ENCODE results near the gene KLHL20. TPM values are rescaled to one million over a fixed set of nuclear protein-coding genes. Genes with fewer than 3 reads are reported as not detected.

KLHL20 gene
- total and polyA plus RNA-seq, 2 donors (not counting 3 experiments of a cell fraction or from before 2014, with no cell fraction given) = 14.0 to 26.9 TPM

- Histone ChIP-seq H3K36me3 (ENCODE audit: control insufficient read depth in 2 of 2, extremely low read depth in 1 of 2, insufficient read depth in 2 of 2, low read length in 2 of 2) (no peaks in the 10 kb centered on the region), H3K4me3 (replicated peaks in 1 of 3; ENCODE audit: insufficient read depth in 1 of 3, low read depth in 1 of 3, low read length in 3 of 3) (no peak overlapping the region), H3K9me3 (replicated peaks; ENCODE audit: control insufficient read depth, insufficient read depth, low read length) (no peaks in the 10 kb centered on the region), H3K4me1 (ENCODE audit: control insufficient read depth, extremely low read depth, insufficient read depth, low read length) (no peaks in the 10 kb centered on the region), H3K9me1 (replicated peaks; ENCODE audit: control insufficient read depth, extremely low read depth, insufficient read depth, low read length) (no peaks in the 10 kb centered on the region), H2AFZ (ENCODE audit: low read depth, low read length) (no peak overlapping the region), H3K27me3 (ENCODE audit: control insufficient read depth in 2 of 2, insufficient read depth in 2 of 2, low read length in 2 of 2) (peaks cover 0 to 2% of the 10 kb centered on the region in 2 experiments), H3K79me2 (ENCODE audit: control insufficient read depth, insufficient read depth, low read length) (no peaks in the 10 kb centered on the region), H3K27ac (ENCODE audit: insufficient read depth, low read depth, low read length) (no peak overlapping the region), H3K4me2 (ENCODE audit: insufficient read depth, low read length) (no peak overlapping the region), H3K9ac (replicated peaks; ENCODE audit: extremely low read depth, insufficient read depth, low read length) (no peak overlapping the region), H4K20me1 (replicated peaks; ENCODE audit: control insufficient read depth, extremely low read depth, insufficient read depth, low read length) (no peaks in the 10 kb centered on the region)
- dilution Hi-C loops (cut with MboI; ENCODE audit: extremely low pct_ligation_motif_present, low sequenced_read_pairs) (no loop called here), intact Hi-C loops (cut with micrococcal nuclease) (no loop called here)
- FAIRE-seq = no peak
- TF ChIP-seq MAX (IDR thresholded peaks at IDR 0.05; ENCODE audit: insufficient read depth, insufficient read length) (no peak), CTCF (IDR thresholded peaks at IDR 0.05; ENCODE audit: extremely low read depth in 1 of 2, insufficient read depth in 1 of 2, low read depth in 1 of 2, low read length in 2 of 2) (no peak), EZH2 (IDR thresholded peaks at IDR 0.05; ENCODE audit: borderline replicate concordance, low read depth, low read length, severe bottlenecking) (no peak), POLR2A (IDR thresholded peaks at IDR 0.05; ENCODE audit: low read depth, low read length) (no peak), JUN (IDR thresholded peaks at IDR 0.05; ENCODE audit: borderline replicate concordance, insufficient read depth, insufficient read length, low read depth) (no peak)
- no peak for DNase-seq (ENCODE audit: low read depth, low spot score)
- no TSS peak for BruUV-seq (replicated peaks)
- ChIA-PET CTCF (no interaction called here), POLR2A (no interaction called here)
Measured at GRCh38 chr1:173702736-173703135, 12.0 kb upstream of the KLHL20 start.

- no TSS peak for BruUV-seq (replicated peaks)
- Histone ChIP-seq H3K36me3 (ENCODE audit: control insufficient read depth in 2 of 2, extremely low read depth in 1 of 2, insufficient read depth in 2 of 2, low read length in 2 of 2) (no peaks in the 10 kb centered on the region), H3K27ac (ENCODE audit: insufficient read depth, low read depth, low read length) (no peak overlapping the region), H3K9me1 (replicated peaks; ENCODE audit: control insufficient read depth, extremely low read depth, insufficient read depth, low read length) (no peaks in the 10 kb centered on the region), H4K20me1 (replicated peaks; ENCODE audit: control insufficient read depth, extremely low read depth, insufficient read depth, low read length) (no peaks in the 10 kb centered on the region), H3K4me3 (replicated peaks in 1 of 3; ENCODE audit: insufficient read depth in 1 of 3, low read depth in 1 of 3, low read length in 3 of 3) (no peak overlapping the region), H3K79me2 (ENCODE audit: control insufficient read depth, insufficient read depth, low read length) (no peaks in the 10 kb centered on the region), H3K4me1 (ENCODE audit: control insufficient read depth, extremely low read depth, insufficient read depth, low read length) (no peaks in the 10 kb centered on the region), H3K9me3 (replicated peaks; ENCODE audit: control insufficient read depth, insufficient read depth, low read length) (no peaks in the 10 kb centered on the region), H3K27me3 (ENCODE audit: control insufficient read depth in 2 of 2, insufficient read depth in 2 of 2, low read length in 2 of 2) (peaks cover 5 to 18% of the 10 kb centered on the region in 2 experiments), H3K9ac (replicated peaks; ENCODE audit: extremely low read depth, insufficient read depth, low read length) (no peak overlapping the region), H3K4me2 (ENCODE audit: insufficient read depth, low read length) (no peak overlapping the region), H2AFZ (ENCODE audit: low read depth, low read length) (no peak overlapping the region)
- ChIA-PET CTCF (no interaction called here), POLR2A (no interaction called here)
- TF ChIP-seq JUN (IDR thresholded peaks at IDR 0.05; ENCODE audit: borderline replicate concordance, insufficient read depth, insufficient read length, low read depth) (no peak), CTCF (IDR thresholded peaks at IDR 0.05; ENCODE audit: extremely low read depth in 1 of 2, insufficient read depth in 1 of 2, low read depth in 1 of 2, low read length in 2 of 2) (no peak), MYC (IDR thresholded peaks at IDR 0.05; ENCODE audit: low read depth, low read length) (no peak), FOS (IDR thresholded peaks at IDR 0.05; ENCODE audit: borderline replicate concordance, insufficient read depth, low read length) (no peak), EZH2 (IDR thresholded peaks at IDR 0.05; ENCODE audit: borderline replicate concordance, low read depth, low read length, severe bottlenecking) (no peak), MAX (IDR thresholded peaks at IDR 0.05; ENCODE audit: insufficient read depth, insufficient read length) (no peak), POLR2A (IDR thresholded peaks at IDR 0.05; ENCODE audit: low read depth, low read length) (no peak), POLR2AphosphoS5 (IDR thresholded peaks at IDR 0.05; ENCODE audit: insufficient read depth, low read depth, low read length) (no peak), GATA2 (IDR thresholded peaks at IDR 0.05; ENCODE audit: insufficient read depth, insufficient read length, low read depth, low read length) (no peak)
- dilution Hi-C loops (cut with MboI; ENCODE audit: extremely low pct_ligation_motif_present, low sequenced_read_pairs) (no loop called here), intact Hi-C loops (cut with micrococcal nuclease) (no loop called here)
- FAIRE-seq (no peak), DNase-seq (ENCODE audit: low read depth, low spot score) (no peak)
Measured at GRCh38 chr1:173705117-173705516, 9.7 kb upstream of the KLHL20 start.

Measured in endothelial cell of umbilical vein (primary cell).